ENCODE results near the gene PXDN. TPM values are rescaled to one million over a fixed set of nuclear protein-coding genes. Genes with fewer than 3 reads are reported as not detected.

The PXDN gene
- total RNA-seq, 1 donor from 2014 or later, result 36.3 TPM

DNA sequence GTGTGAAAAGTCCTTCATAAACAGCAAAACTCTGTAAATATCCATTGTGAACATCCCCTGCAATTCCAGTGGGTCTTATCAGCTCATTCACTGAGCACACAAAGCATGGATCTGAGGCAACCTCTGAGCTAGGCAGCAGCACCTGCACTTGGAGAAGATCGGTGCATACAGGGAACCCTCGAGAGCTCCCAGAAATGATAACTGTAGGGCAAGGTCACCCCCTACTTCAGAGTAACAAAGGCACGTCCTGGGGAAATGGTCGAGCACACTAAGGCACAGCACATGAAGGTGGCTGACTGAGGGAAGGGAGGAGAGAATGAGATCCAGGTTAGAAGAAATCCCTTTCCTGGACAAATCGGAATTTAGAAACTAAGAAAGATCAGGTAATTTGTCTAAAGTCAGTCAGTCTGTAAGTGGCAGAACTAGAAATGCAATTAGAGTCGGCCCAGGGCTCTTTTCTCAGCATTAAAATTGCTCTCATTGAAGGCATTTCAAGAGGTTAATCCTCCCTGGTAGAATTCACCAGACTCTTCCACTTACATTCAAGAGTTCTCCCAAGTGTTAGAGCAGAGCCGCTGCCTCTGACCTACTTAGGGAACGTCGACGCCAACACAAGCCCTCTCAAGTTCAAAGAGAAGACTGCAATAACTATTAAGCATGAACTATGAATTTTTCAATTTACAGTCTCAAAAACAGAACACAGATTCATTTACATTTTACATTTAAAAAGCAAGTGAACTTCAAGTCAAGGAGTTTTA, 45.9 kb downstream of the PXDN start:
- TF ChIP-seq, protein P1, sequence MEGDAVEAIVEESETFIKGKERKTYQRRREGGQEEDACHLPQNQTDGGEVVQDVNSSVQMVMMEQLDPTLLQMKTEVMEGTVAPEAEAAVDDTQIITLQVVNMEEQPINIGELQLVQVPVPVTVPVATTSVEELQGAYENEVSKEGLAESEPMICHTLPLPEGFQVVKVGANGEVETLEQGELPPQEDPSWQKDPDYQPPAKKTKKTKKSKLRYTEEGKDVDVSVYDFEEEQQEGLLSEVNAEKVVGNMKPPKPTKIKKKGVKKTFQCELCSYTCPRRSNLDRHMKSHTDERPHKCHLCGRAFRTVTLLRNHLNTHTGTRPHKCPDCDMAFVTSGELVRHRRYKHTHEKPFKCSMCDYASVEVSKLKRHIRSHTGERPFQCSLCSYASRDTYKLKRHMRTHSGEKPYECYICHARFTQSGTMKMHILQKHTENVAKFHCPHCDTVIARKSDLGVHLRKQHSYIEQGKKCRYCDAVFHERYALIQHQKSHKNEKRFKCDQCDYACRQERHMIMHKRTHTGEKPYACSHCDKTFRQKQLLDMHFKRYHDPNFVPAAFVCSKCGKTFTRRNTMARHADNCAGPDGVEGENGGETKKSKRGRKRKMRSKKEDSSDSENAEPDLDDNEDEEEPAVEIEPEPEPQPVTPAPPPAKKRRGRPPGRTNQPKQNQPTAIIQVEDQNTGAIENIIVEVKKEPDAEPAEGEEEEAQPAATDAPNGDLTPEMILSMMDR (IDR thresholded peaks at IDR 0.05), result no peak
- no peak overlapping the region for H3K4me3 ChIP-seq
- H3K9me3 ChIP-seq, result no peaks in the 10 kb centered on the region
- DNase-seq, result no peak
- peak overlapping the region; percentile 48 for H3K27ac ChIP-seq
- intact Hi-C loops (cut with DNase I), result no loop called here
- H3K27me3 ChIP-seq (ENCODE audit: low read depth), result no peaks in the 10 kb centered on the region
- peak; percentile 85 to 94 for ATAC-seq
- H3K36me3 ChIP-seq, result no peaks in the 10 kb centered on the region
- H3K4me1 ChIP-seq, result peaks cover 25% of the 10 kb centered on the region

DNA sequence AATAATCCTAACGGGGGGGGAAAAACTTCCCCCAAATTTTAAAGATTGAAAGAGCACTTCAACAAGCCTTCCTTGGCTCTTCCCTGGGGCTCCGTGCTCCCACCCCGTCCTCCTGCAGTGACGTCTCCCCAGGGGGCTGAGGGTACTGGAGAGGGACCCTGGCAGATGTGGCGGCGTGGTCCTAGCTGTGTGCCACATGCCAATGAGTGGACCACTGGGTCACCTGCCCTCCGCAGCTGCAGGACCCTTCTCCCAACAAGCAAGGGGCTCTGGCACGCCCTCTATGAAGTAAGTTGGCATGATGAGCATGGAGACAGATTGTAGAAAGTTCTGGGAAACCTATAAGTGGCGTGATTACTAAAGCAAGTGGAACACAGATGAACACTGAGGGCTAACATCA, 46.7 kb downstream of the PXDN start:
- Histone ChIP-seq H3K36me3 (peaks cover 2% of the 10 kb centered on the region), H3K4me3 (no peak overlapping the region), H3K27me3 (ENCODE audit: low read depth) (no peaks in the 10 kb centered on the region), H3K9me3 (no peaks in the 10 kb centered on the region), H3K27ac (peak overlapping the region; percentile 48), H3K4me1 (peaks cover 25% of the 10 kb centered on the region)
- intact Hi-C loops (cut with DNase I), result no loop called here
- ATAC-seq (no peak), DNase-seq (no peak)
- TF ChIP-seq, protein P1 (IDR thresholded peaks at IDR 0.05), result no peak

DNA sequence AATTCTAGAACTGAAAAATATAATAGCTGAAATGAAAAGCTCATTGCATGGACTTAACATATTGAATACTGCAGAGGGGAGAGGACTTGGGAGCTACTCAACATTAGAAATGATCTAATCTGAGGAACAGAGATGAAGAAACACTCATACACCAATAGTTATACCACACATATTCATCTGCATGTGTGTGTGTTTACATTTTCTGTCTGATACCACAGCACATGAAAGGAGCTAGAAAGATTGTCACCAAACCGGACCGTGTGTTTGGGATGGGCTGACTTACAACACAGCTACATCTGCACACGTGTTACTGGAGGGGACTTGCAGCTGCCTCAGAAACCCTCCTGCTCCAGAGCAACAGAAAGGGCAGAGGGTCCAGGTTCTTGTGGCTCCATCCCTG, 47.8 kb downstream of the PXDN start:
- TF ChIP-seq, protein P1 (IDR thresholded peaks at IDR 0.05), result no peak
- peaks cover 25% of the 10 kb centered on the region for H3K4me1 ChIP-seq
- H3K36me3 ChIP-seq, result peaks cover 14% of the 10 kb centered on the region
- H3K27ac ChIP-seq, result no peak overlapping the region
- ATAC-seq (no peak), DNase-seq (no peak)
- intact Hi-C loops (cut with DNase I), result no loop called here
- H3K9me3 ChIP-seq, result no peaks in the 10 kb centered on the region
- H3K4me3 ChIP-seq, result no peak overlapping the region
- no peaks in the 10 kb centered on the region for H3K27me3 ChIP-seq (ENCODE audit: low read depth)

DNA sequence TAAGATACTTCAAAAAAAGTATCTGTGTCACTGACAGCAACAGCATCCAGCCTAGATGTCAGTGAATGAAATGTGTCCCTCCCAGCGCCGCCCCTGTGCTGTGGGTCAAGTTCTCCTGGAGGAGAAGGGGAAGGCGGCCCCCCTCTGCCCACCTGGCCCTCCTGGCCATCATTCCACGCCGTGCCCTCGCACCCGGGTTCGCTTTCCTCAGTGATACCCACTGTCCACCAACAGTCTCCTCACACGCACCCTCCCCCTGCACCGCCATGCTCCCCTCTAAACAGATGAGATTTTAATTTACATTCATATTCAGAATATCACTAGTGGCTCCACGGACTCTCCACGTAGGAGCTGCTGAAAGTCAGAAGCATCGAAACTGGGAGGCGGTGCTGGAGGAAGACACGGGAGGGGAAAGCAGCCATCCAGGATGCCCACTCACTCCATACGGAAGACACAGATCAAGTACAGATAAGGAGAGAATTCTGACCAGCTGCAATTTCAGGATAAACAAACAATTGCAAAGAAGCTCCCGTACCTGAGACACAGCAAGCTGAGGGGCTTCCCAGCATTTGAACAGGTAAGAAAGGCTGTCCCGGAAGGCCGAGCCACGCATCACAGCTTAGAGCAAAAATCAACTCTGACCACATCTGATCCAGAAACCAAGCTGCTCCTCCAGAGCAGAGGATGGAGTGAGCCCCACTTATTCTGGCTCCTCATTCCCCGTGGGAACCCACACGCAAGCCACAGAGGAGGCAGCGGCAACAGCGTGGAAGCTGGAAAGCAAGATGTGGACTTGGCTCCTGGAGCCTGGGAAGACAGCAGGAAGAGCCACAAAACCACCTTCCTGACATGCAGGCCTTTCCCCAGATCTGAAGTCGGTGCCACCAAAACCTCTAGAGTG, 49.7 kb downstream of the PXDN start:
- Histone ChIP-seq H3K9me3 (no peaks in the 10 kb centered on the region), H3K27me3 (ENCODE audit: low read depth) (no peaks in the 10 kb centered on the region), H3K4me3 (no peak overlapping the region), H3K36me3 (peaks cover 19% of the 10 kb centered on the region), H3K4me1 (peaks cover 31% of the 10 kb centered on the region), H3K27ac (no peak overlapping the region)
- intact Hi-C loops (cut with DNase I), result no loop called here
- no peak for ATAC-seq
- TF ChIP-seq, protein P1 (IDR thresholded peaks at IDR 0.05), result no peak
- no peak for DNase-seq

DNA sequence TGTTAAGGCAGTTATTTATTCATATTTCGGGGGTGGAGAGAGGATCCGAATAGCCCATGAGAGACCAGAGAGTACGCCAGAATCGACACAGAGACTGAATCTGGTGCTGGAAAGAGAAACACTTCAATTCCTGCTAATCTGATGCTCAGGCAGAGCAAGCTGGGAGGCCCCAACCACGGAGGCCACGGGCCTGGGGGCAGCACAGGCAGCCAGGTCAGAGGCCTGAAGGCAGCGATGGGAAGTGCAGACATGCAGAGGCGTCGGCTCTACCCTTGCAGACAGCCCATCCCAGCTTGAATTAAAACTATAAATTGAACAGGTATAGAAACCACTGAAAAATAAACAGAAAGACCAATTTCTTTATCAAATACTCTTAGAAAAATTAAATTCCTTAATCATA, 50.6 kb downstream of the PXDN start:
- ATAC-seq (no peak), DNase-seq (no peak)
- Histone ChIP-seq H3K4me3 (no peak overlapping the region), H3K27ac (no peak overlapping the region), H3K4me1 (peaks cover 25% of the 10 kb centered on the region), H3K9me3 (no peaks in the 10 kb centered on the region), H3K36me3 (peaks cover 19% of the 10 kb centered on the region), H3K27me3 (ENCODE audit: low read depth) (no peaks in the 10 kb centered on the region)
- TF ChIP-seq, protein P1 (IDR thresholded peaks at IDR 0.05), result no peak
- intact Hi-C loops (cut with DNase I), result no loop called here

All from lower lobe of right lung (tissue), 2 donors.